Measurements from ENCODE around the gene NBEAL1.
A peak's percentile ranks its signal among the peaks of the same experiment; 100 is the strongest.
"Not testable (repeated sequence)": the region's sequence is repeated elsewhere in the genome, so short reads cannot be mapped to it uniquely, and the experiment has no call there.

The NBEAL1 gene

GRCh38 chr2:203177361-203177760 lies 162.7 kb downstream of the NBEAL1 start (continued):
- TF ChIP-seq ZNF529 (tag by site-specific recombination; IDR thresholded peaks at IDR 0.05; ENCODE audit: insufficient replicate concordance) (no peak), ZNF26 (tag by site-specific recombination; IDR thresholded peaks at IDR 0.05) (no peak)

GRCh38 chr2:203185864-203186263 lies 171.2 kb downstream of the NBEAL1 start:
- CTCF ChIA-PET = interaction anchor here (0.6 kb wide), 1 partner anchor 45 kb away, joined by 3 read pairs; no protein-coding TSS in a partner anchor
- POLR2A ChIA-PET = interaction anchor here (0.5 kb wide), 1 partner anchor 332 kb away, joined by 4 read pairs; no protein-coding TSS in a partner anchor

GRCh38 chr2:203190547-203190946 lies 175.9 kb downstream of the NBEAL1 start:
- H3K4me1 ChIP-seq (ENCODE audit: control insufficient read depth, insufficient read depth, low read length); H3K27ac ChIP-seq (ENCODE audit: extremely low read depth, low read depth, low read length); POLR2A ChIA-PET; CTCF ChIA-PET; H3K4me3 ChIP-seq (ENCODE audit: low read depth, low read length); H3K9me3 ChIP-seq (ENCODE audit: control insufficient read depth, insufficient read depth, low read depth, low read length): not testable (repeated sequence)
- H3K36me3 ChIP-seq (ENCODE audit: control insufficient read depth in 2 of 2, insufficient read depth in 1 of 2, low read length in 2 of 2) = peaks cover 8 to 29% of the 10 kb centered on the region in 2 experiments

More at GRCh38 chr2:203185864-203186263, 171.2 kb downstream of the NBEAL1 start:
- Histone ChIP-seq H3K27ac (ENCODE audit: extremely low read depth, low read depth, low read length) (no peak overlapping the region), H3K36me3 (ENCODE audit: control insufficient read depth in 2 of 2, insufficient read depth in 1 of 2, low read length in 2 of 2) (peaks cover 8 to 33% of the 10 kb centered on the region in 2 experiments), H3K4me3 (ENCODE audit: low read depth, low read length) (no peak overlapping the region), H3K4me1 (ENCODE audit: control insufficient read depth, insufficient read depth, low read length) (no peaks in the 10 kb centered on the region), H3K9me3 (ENCODE audit: control insufficient read depth, insufficient read depth, low read depth, low read length) (no peaks in the 10 kb centered on the region)
- TF ChIP-seq ZNF843 (tag by site-specific recombination; IDR thresholded peaks at IDR 0.05) (no peak), ZNF48 (tag by site-specific recombination; IDR thresholded peaks at IDR 0.05) (no peak), PRDM1 (tag by site-specific recombination; IDR thresholded peaks at IDR 0.05) (no peak), ZSCAN23 (tag by site-specific recombination; IDR thresholded peaks at IDR 0.05) (no peak), BCL11B (tag by site-specific recombination; IDR thresholded peaks at IDR 0.05; ENCODE audit: low read depth) (no peak)

- H3K4me1 ChIP-seq (ENCODE audit: control insufficient read depth, insufficient read depth, low read length); H3K9me3 ChIP-seq (ENCODE audit: control insufficient read depth, insufficient read depth, low read depth, low read length); CTCF ChIA-PET; POLR2A ChIA-PET; H3K27ac ChIP-seq (ENCODE audit: extremely low read depth, low read depth, low read length); H3K4me3 ChIP-seq (ENCODE audit: low read depth, low read length): not testable (repeated sequence)
- peaks cover 8 to 29% of the 10 kb centered on the region in 2 experiments for H3K36me3 ChIP-seq (ENCODE audit: control insufficient read depth in 2 of 2, insufficient read depth in 1 of 2, low read length in 2 of 2)
- TF ChIP-seq ZNF629 (tag by site-specific recombination; IDR thresholded peaks at IDR 0.05) = peak; percentile 46; the same call in 1 of the 2 replicates
- TF ChIP-seq ZBTB21 (tag by site-specific recombination; IDR thresholded peaks at IDR 0.05) = peak; percentile 55; the same call in 1 of the 2 replicates
Observed at GRCh38 chr2:203191026-203191425, 176.4 kb downstream of the NBEAL1 start.

GRCh38 chr2:203191961-203192360 lies 177.3 kb downstream of the NBEAL1 start:
- Histone ChIP-seq H3K4me3 (ENCODE audit: low read depth, low read length) (no peak overlapping the region), H3K4me1 (ENCODE audit: control insufficient read depth, insufficient read depth, low read length) (no peaks in the 10 kb centered on the region), H3K27ac (ENCODE audit: extremely low read depth, low read depth, low read length) (no peak overlapping the region), H3K36me3 (ENCODE audit: control insufficient read depth in 2 of 2, insufficient read depth in 1 of 2, low read length in 2 of 2) (peaks cover 8 to 28% of the 10 kb centered on the region in 2 experiments), H3K9me3 (ENCODE audit: control insufficient read depth, insufficient read depth, low read depth, low read length) (no peaks in the 10 kb centered on the region)
- POLR2A ChIA-PET = interaction anchor here (0.5 to 0.6 kb wide), 2 partner anchors 14 kb away, joined by 3 to 4 read pairs; no protein-coding TSS in a partner anchor
- no peak for TF ChIP-seq ZNF621 (tag by site-specific recombination; IDR thresholded peaks at IDR 0.05)
- TF ChIP-seq ZNF433 (tag by site-specific recombination; IDR thresholded peaks at IDR 0.05; ENCODE audit: low read depth) = no peak
- no peak for TF ChIP-seq ZNF423 (tag by site-specific recombination; IDR thresholded peaks at IDR 0.05)
- TF ChIP-seq KLF8 (tag by site-specific recombination; IDR thresholded peaks at IDR 0.05) = no peak
- TF ChIP-seq ZSCAN4 (tag by site-specific recombination; IDR thresholded peaks at IDR 0.05) = no peak
- TF ChIP-seq EGR2 (tag by site-specific recombination; IDR thresholded peaks at IDR 0.05; ENCODE audit: low read depth) = no peak
- no peak for TF ChIP-seq ZBTB8A (tag by site-specific recombination; IDR thresholded peaks at IDR 0.05)
- TF ChIP-seq ZNF768 (tag by site-specific recombination; IDR thresholded peaks at IDR 0.05) = no peak
- TF ChIP-seq ZBTB26 (tag by site-specific recombination; optimal IDR thresholded peaks at IDR 0.05) = no peak
- no peak for TF ChIP-seq ZBTB21 (tag by site-specific recombination; IDR thresholded peaks at IDR 0.05)
- no peak for TF ChIP-seq SP7 (tag by site-specific recombination; IDR thresholded peaks at IDR 0.05)
- no peak for TF ChIP-seq MZF1 (tag by site-specific recombination; IDR thresholded peaks at IDR 0.05; ENCODE audit: borderline replicate concordance)
- CTCF ChIA-PET = no interaction called here
